HTERT RPE-1 (cell line): ENCODE measurements around the gene PARD3B.
"Not testable (repeated sequence)": the region's sequence is repeated elsewhere in the genome, so short reads cannot be mapped to it uniquely, and the experiment has no call there.

Experiments
- in situ Hi-C: fragments of 300-500 bp; cut with MboI; formaldehyde crosslinking; loops from 4 replicates; pipeline ENCODE4 v1.14.3; 2020; ENCODE audit warnings: low sequenced_read_pairs

Gene PARD3B

GRCh38 chr2:205475416-205475768 lies 930.1 kb downstream of the PARD3B start:
- in situ Hi-C loops: no loop called here

- in situ Hi-C loops: no loop called here
Observed at GRCh38 chr2:205477016-205477705, 931.9 kb downstream of the PARD3B start.

- in situ Hi-C loops: no loop called here
Observed at GRCh38 chr2:205481861-205482260, 936.6 kb downstream of the PARD3B start.

GRCh38 chr2:205482399-205483081 lies 937.3 kb downstream of the PARD3B start:
- in situ Hi-C loops: no loop called here

GRCh38 chr2:205483095-205483494 lies 937.8 kb downstream of the PARD3B start:
- in situ Hi-C loops: no loop called here

GRCh38 chr2:205484215-205484614 lies 938.9 kb downstream of the PARD3B start:
- in situ Hi-C loops: no loop called here

DNA sequence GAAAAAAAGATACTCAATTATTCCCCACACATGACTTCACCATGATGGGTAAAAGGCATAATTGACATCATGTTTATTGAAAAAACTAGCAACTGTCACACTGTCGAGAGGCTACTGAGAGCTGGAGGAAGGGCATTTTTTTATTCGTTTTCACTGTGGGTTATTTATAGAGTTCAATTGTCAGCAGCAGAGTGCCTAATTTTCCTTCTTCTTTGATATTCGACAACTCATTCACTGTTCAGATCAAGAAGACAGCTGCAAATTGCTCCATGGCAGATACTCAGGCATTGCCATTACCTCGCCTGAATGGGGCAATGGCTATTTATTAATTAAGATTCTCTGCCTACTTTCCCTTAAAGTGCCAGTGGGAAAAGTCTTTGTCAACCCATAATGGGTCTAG lies 939.5 kb downstream of the PARD3B start:
- in situ Hi-C loops: no loop called here

DNA sequence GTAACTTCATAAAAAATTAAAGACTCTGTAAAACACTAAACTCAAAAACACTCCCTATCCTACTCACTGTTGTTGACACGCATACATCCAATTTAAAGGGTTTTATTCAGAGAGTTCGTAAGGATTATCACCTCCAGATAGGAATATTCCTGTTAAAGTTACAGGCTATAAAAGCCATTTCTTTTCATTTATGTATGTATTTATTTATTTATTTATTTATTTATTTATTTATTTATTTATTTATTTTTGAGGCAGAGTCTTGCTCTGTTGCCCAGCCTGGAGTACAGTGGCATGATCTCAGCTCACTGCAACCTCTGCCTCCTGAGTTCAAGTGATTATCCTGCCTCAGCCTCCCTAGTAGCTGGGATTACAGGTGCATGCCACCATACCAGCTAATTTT lies 948.3 kb downstream of the PARD3B start:
- in situ Hi-C loops: not testable (repeated sequence)

- in situ Hi-C loops: no loop called here
Observed at GRCh38 chr2:205494537-205495235, 949.4 kb downstream of the PARD3B start.

DNA sequence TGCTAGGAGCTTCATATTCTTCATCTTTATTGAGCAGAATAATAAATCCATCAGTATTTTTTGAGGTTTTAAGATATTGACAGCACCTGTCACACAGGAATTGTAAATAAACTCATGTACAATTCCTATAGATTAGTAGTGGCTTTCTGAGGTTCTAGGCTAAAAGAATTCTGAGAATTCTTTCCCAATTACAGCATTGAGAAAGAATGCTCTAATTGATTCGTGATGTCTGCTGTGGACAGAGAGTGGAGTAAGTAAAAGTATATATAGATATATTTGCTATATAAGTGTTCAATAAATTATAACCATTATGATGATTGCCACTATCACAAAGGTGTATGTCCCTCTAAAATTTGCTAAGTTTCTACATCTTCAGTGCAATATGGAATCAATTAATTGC lies 950.5 kb downstream of the PARD3B start:
- in situ Hi-C loops: no loop called here

- in situ Hi-C loops: no loop called here
Observed at GRCh38 chr2:205496370-205496769, 951.1 kb downstream of the PARD3B start.

GRCh38 chr2:205496772-205497171 lies 951.5 kb downstream of the PARD3B start:
- in situ Hi-C loops: no loop called here

GRCh38 chr2:205499006-205499405 lies 953.7 kb downstream of the PARD3B start:
- in situ Hi-C loops: no loop called here

DNA sequence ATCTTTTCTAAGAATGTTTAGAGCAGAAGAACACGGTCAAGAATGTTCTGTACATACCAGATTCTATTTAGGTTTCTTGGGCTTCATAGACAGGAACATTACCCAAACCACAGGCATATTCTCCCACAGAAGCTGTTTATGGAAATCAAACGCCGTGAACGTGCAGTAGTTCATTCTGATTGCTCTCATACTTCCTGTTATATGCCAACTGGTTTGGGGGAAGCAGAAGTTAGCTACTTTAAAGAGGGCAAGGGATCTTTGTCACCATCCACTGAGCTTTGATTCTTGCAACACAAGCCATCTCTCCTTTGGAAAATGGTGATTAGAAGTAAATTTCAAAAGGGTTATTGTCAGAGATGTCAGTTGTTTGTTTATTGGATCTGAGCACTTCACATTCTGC lies 954.8 kb downstream of the PARD3B start:
- in situ Hi-C loops: no loop called here

- in situ Hi-C loops: no loop called here
Observed at GRCh38 chr2:205500951-205501350, 955.7 kb downstream of the PARD3B start.

- in situ Hi-C loops: no loop called here
Observed at GRCh38 chr2:205501826-205502225, 956.6 kb downstream of the PARD3B start.

DNA sequence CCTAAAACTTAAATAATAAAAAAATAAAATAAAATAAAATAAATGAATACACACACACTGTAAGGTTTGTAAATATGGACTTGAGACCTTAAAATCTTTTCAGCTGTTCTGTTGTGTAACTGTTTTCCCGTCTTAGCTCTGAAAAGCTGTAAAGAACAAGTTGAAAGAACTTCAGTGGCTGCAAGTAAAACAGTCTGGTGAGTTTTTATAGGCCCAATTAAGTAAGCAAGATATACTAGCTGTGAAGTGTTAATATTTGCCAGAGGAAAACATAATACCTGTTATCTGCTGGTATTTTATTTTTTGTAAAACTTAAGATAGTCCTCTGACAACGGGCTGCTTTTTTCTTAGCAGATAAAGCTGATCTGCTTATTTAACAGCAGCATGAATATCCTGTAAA lies 960.1 kb downstream of the PARD3B start:
- in situ Hi-C loops: no loop called here

DNA sequence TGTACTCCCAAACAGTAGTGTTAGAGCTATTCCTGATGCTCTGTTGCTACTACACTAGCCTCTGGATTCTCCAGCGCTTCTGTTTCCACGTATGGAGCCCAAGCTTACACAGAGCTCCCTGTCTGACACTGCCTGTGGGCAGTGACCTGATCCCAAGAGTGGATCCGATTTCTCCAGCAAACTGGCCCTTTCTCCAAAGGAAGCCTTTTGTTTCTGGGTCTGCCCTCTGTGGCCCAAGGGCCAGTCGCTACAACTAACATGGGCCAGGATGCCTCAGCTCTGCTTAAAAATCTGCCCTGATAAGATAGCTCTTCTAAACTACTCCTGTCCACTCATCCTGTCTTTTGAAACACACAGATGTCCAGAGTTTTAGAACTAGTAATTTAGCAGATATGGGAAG lies 964.4 kb downstream of the PARD3B start:
- in situ Hi-C loops: no loop called here

- in situ Hi-C loops: no loop called here
Observed at GRCh38 chr2:205510345-205510744, 965.1 kb downstream of the PARD3B start.

GRCh38 chr2:205511221-205511620 lies 965.9 kb downstream of the PARD3B start:
- in situ Hi-C loops: no loop called here

DNA sequence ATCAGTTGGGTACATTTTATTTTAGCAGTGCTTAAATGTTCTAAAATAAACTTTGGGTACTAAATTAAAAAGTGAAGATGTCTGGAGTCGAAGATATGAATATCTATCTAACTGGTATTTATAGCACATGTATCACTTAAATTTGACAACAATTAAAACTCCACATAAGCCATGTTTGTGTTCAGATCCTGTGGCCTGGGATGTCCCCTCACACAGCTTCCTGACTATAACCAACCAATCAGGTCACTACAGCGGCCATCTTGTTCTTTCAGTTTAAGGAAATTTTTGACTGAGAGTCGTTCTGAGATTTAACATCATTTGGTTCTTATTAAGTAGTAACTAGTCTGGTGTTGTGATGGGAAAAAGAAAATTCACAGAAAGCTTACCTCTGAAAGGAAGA lies 966.4 kb downstream of the PARD3B start:
- in situ Hi-C loops: no loop called here

GRCh38 chr2:205520311-205520710 lies 975.0 kb downstream of the PARD3B start:
- in situ Hi-C loops: no loop called here
